Ramos (cell line): ENCODE measurements around the gene CHST15.

Experiments
- in situ Hi-C: fragments of 300-500 bp; cut with MboI; formaldehyde crosslinking; loops from one replicate; pipeline ENCODE4 v1.14.3; 2022; ENCODE audit warnings: low sequenced_read_pairs; ENCODE audit not compliant: unreplicated experiment

Gene CHST15

DNA sequence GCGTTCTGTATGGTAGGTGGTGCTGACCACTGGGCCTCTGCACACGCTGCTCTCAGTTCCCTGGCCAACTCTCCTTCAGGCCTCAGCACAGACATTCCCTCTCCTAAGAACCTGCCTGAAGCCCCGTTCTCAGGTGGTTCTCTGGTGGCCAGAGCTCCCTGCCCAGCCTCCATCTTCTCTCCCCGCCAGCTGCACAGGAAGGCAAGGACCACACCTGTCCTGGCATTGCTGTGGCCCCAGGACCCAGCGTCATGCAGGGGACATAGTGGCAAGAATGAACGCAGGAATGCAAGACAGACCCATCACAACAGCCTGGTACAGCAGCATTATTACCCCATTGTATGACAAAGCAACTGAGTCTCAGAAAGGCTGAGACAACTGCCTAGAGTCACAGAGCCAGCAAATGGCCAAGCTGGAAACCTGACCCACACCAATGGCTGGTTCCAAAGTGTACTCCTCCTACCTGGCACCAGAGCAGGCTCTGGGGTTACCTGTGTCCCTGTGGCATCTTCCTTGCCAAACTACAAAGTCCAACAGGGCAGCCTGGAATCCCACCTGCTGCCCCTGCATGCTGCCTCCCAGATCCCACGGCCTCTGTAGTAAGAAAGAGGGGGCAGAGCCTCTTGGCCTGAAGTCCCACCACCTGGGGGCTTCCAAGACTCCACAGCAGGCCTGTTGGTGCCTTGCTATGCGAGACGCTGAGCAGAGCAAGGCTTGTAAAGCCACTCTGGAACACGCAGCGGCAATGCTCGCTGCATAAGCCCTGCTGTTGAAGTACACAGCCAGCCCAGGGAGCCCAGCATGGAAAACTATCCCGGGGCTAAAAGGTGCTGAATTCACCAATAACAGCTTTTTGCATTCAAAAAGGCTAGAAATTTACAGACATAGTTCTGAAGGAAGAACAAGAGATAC is 73.3 kb downstream of the CHST15 start:
- in situ Hi-C loops: no loop called here

DNA sequence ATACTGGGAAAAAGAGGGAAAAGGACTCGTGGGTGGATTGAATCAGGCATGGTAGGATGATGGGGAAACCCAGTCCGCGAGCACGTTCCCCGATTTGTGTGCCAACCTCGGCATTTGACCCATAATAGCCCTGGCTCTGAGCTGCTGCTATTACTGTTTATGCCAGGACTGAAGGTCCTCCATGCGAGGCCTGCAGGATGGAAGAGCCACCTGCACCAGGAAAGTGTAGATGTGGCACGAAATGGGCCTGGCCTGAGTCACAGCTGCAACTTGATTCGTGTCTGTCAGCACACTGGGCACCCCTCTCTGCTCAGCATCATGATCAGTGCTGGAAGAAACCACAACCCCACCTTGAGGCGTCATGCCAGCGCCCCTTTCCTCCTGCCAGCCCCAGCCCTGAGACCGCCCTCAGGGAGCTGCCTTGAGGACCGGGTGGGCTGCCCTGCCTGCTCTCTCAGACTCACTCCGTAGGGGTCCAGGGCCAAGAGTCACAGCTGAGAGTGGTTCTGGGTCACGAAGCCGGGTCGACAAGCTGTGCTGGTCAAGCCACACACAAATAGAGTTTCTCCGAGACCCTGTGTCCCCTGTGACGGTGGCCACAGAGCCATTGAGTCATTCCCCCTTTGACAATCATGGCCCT is 74.4 kb downstream of the CHST15 start:
- in situ Hi-C loops: no loop called here

DNA sequence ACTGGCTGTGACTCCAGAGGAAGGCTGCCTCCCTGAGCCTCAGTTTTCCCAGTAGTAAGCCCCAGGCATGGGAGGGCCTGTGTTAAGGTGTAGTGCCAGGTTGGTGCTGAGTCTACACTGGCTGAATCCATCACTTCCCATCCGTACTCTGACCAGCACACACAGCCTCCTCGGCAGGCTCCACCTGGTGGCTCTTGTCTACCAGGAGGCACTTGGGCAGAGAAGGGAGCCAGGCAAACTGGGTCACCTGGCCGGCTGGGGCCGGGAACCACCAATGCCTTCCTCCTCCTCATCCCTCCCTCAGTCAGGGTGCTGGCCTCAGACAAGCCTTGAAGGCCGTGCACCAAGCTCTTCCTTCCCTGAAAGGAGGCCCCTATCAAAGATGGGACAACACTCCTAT is 75.7 kb downstream of the CHST15 start:
- in situ Hi-C loops: no loop called here

DNA sequence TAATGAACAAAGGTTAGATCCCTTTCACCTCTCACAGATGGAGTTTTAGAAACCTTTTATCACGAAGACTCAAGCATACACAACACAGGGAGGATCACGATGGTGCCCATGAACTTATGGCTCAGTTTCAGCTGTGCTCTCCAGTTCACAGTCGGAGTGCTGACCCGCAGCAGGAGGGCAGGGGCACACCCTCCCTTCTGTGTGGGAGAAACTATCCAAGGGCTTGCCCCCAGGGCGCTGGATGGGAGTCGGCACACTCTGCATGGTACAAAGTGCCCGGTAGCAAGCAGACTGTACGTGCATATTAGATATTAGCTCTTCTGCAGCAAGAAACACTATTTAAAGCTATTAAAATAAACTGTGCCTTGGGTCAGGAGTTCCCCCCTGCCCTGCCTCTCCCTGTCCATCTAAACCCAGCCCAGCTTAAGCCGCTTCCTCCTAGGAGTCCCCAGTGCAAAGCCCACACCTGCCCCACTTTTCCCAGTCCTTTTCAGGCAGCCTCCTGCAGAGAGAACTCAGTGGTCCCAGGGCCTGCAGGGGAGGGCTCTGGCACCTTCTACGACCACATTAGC is 76.5 kb downstream of the CHST15 start:
- in situ Hi-C loops: no loop called here

DNA sequence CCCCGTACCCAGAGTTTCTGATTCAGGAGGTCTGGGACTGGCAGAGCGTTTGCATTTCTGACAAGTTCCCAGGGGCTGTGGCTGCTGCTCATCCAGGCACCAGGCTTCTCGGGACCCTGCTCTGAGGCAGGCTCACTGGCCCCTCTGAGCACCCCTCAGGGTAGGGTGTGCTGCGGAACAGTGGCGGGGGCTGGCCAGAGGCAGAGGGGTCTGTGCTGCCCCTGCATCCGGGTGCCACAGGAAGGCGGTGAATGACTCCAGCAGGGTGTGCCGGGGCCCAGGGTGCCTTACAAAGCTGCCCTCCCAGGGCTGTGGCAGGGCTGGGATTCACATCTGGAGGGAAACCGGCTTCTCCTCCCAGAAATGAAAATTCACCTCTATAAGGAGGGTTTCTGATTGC is 77.4 kb downstream of the CHST15 start:
- in situ Hi-C loops: no loop called here

DNA sequence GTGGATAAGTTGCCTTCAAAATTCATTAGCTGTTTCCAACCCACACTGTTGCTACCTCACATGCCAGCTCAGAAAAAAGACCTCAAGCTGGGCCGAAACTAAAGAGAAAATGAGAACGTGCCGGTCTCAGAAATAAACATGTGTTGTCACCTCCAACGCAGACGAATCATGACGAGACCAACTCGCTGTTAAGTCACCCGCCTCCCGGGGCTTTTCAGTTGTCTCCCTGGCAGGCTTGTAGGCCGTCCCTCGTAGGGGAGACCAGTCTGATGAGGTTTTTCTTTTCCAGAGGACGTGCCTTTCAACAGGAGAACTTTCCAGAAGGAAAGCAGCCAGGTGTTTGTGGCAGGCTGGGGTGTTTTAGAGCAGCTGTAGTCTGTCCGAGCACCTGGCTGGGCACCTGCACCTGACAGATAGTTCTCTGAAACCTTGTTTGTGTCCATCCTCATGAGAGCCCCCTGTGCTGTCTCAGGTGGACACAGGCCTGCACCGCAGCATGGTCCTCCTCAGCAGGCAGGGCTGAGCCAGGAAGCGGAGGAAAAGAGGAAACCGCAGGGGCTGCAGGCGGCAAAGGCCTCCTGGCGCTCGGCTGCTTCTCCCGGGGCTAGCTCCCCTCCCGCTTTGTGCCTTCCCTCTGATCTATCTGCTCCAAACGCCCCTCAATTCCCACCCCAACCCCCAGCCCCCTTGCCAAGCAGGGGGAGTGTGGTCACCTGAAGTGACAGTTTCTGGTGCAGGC is 78.8 kb downstream of the CHST15 start:
- in situ Hi-C loops: no loop called here

DNA sequence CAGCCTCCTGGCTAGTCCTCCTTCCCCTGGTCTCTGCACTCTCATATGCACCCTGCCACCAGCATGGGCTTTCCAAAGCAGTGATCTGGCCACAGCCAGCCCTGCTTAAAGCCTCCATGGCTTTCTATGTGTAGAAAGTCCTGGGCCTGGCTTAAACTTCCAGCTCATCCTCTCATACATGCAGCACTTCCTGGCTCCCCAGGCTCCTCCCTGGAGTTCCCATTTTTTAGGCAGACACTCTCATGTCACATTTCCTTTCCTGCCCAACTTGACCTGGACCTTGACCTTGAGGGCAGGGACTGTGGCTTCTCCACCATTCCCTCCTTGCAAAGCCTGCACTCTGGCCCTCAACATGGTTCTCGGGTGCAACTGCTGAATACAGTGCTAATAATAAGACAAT is 79.5 kb downstream of the CHST15 start:
- in situ Hi-C loops: no loop called here

DNA sequence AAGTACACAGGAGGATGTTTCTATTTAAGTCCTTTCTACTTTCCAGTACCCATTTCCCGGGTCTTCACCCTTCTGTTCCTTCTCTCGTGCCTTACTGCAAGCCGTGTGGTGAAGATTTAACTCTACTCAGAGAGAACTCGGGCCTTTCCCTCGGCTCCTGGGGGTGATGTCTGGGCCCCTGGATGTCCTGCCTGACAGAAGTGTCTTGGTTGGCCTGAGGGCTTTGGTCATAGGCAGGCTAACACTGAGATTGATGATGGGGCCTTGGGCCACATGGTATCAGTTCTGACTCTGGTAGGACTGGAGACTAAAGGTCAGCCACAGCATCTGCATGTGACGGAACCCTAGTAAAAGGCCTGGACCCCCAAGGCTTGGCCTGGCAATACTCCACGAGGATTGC is 80.4 kb downstream of the CHST15 start:
- in situ Hi-C loops: no loop called here

DNA sequence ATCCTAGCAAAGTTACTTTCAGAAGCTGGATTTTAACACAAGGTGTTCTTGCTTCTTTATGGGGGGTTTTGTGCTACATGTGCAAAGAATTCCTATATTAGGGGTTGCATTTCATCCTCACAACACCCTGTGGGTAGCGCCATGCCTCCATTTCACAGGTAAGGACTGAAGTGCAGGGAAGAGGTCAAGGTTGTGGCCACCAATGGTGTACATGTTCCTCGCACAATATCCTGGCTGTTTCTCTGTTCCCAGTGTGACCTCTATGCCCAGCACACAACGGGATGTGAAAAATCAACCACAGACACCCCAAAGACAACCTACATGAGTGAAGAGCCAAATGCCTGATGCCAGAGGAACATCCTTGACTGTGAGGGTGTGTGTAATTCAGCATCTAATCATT is 80.8 kb downstream of the CHST15 start:
- in situ Hi-C loops: no loop called here

DNA sequence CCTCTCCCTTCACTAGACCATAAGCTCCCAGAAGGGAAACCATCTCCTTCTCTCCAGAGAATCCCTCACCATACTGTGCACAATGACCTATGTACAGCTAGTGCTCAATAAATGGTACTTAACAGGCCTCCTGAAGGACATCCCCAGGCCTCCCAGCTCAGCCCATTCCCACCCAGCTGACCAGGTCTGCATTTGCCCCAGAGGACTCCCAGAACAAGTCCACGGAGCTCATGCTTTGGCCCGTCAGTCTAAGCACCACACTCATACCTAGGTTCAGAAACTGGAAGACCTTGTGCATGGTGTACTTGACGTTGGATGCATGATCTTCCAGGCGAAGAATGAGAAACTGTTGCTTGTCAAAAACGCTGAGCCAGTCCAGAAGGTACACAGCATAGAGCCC is 81.3 kb downstream of the CHST15 start:
- in situ Hi-C loops: no loop called here

DNA sequence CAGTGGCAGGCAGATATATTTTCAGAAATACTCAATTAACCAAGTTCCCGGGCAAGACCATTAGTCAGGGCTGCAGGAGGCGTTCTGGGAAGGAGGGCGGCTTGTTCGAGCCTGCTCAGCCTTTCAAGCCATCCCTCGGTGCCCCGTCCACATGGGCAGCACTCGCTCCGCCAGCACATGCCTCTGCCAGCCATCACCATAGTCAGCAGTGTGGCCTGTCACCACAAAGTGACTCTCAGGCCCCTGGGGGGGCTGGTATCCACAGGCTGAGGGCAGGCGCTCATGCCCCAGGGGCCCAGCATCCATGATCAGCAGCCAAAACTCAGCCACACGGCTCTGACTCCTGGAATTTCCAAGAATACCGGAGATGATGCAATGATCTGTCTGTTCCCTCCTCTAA is 81.9 kb downstream of the CHST15 start:
- in situ Hi-C loops: no loop called here

DNA sequence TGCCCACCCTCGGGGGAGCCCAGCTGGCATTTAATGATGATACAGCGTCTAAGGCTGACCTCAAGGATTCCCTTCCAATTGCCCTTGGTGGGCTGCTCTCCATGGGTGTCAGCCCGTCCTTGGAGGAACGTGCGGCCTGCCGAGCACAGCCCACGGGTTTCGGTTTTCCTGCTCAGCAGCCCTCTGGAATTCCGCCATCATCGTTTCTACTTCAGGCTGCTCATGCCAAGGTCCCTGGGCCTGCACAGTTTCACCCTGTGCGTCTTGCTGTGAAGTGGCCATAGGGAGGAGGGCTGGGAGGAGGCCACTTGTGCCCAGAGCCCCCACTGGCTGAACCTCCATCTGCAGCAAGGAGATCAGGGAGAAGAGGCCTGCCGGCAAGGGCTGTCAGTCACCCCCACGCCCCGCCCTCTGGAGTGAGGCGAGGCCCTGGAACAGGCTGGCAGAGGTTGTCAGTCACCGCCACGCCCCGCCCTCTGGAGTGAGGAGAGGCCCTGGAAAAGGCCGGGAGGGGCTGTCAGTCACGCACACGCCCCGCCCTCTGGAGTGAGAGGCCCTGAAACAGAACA is 82.8 kb downstream of the CHST15 start:
- in situ Hi-C loops: no loop called here

DNA sequence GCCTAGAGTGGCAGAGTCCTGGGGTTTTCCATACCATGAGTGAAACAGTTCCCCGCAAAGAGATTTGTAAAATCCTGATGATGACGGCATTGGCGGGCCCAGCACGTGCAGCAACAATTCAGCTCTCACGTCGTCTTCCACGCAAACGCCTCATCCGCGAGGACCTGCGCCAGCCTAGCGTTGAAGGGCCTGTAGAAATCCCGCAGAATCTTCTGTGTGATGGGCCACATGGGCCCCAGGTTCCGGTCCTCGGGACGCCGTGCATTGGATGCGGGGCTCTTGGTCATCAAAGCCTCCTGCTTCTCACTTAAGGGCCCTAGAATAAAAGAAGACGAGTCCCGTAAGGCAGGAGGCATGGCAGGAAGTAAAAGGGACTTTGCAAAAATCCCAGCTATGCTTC is 83.4 kb downstream of the CHST15 start:
- in situ Hi-C loops: no loop called here

DNA sequence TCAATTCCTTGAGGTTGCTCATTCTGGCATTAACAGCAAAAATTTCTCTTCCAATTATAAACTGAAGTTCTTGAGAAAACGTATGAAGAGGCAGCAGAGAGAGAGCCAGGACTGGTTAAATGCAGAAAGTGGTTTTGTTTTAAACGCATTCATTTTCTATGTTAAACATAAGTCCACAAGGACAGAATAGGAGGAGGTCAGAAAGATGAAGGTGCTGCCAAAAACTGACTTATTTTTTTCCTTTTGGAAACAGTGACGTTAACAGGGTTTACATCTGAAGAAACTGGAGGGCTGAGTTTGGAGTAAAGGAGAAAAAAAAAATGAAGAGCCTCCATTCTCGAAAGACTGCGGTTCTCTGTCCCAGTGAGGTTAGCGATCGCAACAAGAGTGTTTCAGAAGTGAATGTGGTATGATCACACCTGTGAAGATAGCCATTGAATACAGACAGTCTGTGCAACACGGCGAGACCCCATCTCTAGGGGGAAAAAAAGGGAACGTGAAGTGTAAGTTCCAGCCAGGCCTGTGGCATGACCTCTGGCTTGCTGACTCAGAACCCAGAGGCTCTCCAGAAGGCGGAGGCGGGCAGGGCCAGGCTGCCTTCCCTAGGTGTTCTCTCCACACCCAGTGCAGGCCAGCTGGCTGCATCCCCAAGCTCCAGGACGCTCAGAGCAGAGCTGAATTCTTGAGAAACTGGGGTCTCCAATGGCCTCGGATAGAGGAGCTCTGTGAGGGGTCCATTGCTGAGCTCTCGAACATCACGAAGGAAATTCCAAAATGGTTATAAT is 84.0 kb downstream of the CHST15 start:
- in situ Hi-C loops: no loop called here

DNA sequence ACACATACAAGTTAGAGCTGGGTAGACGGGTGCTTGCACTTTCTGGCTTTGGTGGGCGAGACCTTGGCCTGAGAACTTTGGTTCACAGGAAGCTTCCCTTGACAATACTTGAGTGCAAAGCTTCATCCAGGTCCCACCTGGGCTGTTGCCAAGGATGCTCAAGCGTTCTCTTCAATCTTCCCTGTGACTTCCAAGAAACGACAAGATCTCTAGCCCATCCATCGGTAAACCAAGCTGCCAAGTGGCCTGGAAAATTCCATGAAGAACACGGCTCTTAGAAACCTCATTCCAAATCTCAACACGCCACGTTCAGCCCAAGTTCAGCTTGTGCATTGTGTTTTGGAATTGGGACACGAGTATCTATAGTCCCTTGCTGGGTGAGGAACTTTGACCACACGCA is 84.7 kb downstream of the CHST15 start:
- in situ Hi-C loops: no loop called here

DNA sequence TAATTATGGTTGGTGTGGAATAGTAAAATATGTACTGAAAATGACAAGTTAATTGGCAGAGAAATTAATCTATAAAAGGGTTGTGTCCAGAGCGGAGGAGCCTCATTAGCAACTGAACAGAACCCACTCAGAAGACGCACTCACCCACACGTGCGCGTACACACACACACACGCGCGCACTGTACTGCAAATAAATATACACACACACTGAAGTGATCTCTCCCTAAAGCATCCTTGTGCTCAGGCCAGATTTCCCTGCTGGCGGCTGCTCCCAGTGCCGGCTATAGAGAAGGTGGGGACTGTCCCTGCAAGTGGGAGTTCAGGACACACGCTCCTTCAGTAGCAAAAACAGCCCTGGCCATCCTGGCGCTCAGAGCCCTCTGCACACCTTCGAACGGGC is 85.2 kb downstream of the CHST15 start:
- in situ Hi-C loops: no loop called here

DNA sequence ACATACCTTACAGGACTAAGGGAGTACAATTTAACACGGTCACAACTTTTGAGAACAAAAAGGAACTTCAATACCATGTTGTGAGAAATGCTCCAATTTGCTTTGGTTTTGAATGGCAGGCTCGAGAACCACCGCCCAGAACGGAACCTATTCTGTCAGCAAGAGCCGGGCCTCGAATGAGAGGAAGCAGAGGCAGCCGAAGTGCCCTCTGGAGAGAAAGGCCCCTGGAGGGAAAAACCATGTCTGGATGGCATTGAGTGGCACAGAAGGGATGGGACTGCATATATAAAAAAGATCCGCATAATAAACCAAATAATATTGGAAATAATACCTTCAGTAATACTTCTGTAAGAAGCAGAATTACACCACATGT is 85.6 kb downstream of the CHST15 start:
- in situ Hi-C loops: no loop called here

DNA sequence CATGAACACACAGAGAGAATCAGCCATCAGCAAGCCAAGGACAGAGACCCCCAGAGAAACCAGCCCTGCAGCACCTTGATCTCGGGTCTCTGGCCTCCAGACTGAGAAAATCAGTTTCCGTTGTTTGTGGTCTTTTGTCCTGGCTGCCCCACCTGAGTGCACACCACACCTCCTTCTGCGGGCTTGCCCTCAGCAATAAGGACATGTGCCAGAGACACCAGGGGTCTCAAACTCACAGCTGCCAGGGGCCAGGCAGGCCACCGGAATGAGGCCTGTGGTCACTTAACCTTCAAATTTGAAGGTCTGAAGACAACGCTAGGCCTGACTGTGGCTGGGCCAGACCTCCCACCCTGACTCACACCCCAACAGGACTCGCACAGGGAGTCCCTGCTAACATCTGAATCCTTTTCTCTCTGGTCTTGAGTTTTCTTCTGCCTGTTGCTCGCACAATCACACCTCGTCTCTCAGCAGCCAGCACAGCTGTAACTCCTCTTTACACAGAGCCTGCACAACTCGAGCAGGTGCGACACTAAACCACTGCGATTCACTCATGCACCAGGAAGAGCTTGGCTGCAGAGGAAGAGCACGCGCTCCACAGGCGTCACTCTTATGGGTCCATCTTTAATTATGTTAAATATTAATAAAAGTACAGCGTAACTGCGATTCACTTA is 86.2 kb downstream of the CHST15 start:
- in situ Hi-C loops: no loop called here

DNA sequence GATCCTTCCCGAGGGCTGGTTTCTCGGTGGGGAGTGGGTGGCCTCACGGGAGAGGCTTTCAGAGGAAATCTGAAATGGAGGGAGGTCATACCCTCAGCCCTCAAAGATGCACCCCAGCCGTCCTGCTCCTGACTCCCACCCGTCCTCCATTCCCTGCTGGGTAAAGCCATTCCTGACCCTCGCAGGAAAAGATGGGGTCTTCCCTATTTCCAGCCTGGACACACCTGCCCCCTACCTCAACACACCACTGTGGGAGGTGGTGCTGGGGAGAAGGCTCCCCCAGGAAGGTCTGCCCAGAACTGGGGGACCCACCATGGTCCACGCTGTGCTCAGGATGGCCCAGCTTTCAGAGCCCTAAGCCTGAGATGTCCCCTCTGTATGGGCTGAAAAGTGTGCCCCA is 86.9 kb downstream of the CHST15 start:
- in situ Hi-C loops: no loop called here
